ENCODE results near the gene SLC40A1.

DNA sequence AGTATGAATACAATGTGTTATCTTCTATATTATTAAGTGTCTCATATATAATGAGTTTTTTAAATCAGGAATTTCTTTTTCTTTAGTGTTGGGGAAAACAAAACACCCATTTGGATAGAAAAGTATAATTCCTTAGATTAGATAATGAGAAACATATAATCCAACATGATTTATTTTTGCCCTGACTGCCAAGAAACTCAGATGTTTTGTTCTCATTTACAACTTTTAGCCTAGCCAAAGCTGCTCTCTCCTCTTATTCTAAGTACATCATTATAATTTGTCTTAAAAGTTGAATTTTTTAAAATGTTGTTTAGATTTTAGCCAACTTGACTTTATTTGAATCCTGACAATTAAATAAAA is 68.6 kb downstream of the SLC40A1 start:
- TF ChIP-seq POLR2AphosphoS5 (IDR thresholded peaks at IDR 0.05), result no peak
- no peak for TF ChIP-seq EZH2 (IDR thresholded peaks at IDR 0.05; ENCODE audit: borderline replicate concordance, insufficient read depth, low read length, poor library complexity, severe bottlenecking)

Measured in neural cell (in vitro differentiated cells).